Peyer's patch (tissue), 4 donors: ENCODE results near the gene IQCB1.

Experiments
- POLR2A ChIP-seq, 2 donors: fragments of 450-650 bp; IDR thresholded peaks; one replicate each; pipeline ENCODE4 v1.5.1; 2017; ENCODE audit warnings: antibody characterized with exemption in 2 of 2, mild to moderate bottlenecking in 2 of 2, moderate library complexity in 2 of 2
- TF ChIP-seq, protein P1 (sequence below), 6 experiments: fragments of 450-650 bp in 4 of 6; fragments of 200-600 bp in 2 of 6; sonication (generic) in 1 of 6; IDR thresholded peaks; one replicate each; pipeline ENCODE4 v1.5.1; 2017 to 2019; ENCODE audit warnings: antibody characterized with exemption in 6 of 6, mild to moderate bottlenecking in 3 of 6, moderate library complexity in 1 of 6

DNA sequence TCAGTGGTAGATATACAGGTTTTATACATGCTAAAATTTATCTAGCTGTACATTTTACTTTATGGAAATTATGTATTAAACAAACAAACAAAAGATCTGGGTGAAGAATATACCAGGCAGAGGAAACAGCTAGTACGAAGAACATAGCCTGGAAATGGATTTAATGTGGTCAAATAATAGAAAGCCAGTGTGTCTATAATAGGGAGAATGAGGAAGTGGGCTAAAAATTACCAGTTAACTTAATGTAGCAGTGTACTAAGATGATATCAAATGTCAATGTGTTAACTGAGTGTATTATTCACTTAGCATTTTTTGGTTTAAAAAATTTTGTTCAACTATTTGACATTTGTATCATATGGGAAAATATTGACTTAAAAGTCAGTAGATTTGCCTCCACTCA is 36.6 kb upstream of the IQCB1 start:
- TF ChIP-seq, protein P1, sequence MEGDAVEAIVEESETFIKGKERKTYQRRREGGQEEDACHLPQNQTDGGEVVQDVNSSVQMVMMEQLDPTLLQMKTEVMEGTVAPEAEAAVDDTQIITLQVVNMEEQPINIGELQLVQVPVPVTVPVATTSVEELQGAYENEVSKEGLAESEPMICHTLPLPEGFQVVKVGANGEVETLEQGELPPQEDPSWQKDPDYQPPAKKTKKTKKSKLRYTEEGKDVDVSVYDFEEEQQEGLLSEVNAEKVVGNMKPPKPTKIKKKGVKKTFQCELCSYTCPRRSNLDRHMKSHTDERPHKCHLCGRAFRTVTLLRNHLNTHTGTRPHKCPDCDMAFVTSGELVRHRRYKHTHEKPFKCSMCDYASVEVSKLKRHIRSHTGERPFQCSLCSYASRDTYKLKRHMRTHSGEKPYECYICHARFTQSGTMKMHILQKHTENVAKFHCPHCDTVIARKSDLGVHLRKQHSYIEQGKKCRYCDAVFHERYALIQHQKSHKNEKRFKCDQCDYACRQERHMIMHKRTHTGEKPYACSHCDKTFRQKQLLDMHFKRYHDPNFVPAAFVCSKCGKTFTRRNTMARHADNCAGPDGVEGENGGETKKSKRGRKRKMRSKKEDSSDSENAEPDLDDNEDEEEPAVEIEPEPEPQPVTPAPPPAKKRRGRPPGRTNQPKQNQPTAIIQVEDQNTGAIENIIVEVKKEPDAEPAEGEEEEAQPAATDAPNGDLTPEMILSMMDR (IDR thresholded peaks at IDR 0.05), result no peak
- TF ChIP-seq POLR2A (IDR thresholded peaks at IDR 0.05), result no peak
